ENCODE measurements around the gene TAF9B.

The TAF9B gene

GRCh38 chrX:78111140-78111931, 28.1 kb downstream of the TAF9B start:
- no peak for TF ChIP-seq CTCF (IDR thresholded peaks at IDR 0.05; ENCODE audit: low read depth, low read length)
- no peak for DNase-seq (ENCODE audit: low read depth in 2 of 2)
- H3K4me3 ChIP-seq (replicated peaks in 1 of 2; ENCODE audit: low read depth in 2 of 2, low read length in 2 of 2): no peak overlapping the region

GRCh38 chrX:78109458-78109857, 30.0 kb downstream of the TAF9B start:
- no peak for TF ChIP-seq CTCF (IDR thresholded peaks at IDR 0.05; ENCODE audit: low read depth, low read length)
- no peak for DNase-seq (ENCODE audit: low read depth in 2 of 2)
- H3K4me3 ChIP-seq (replicated peaks in 1 of 2; ENCODE audit: low read depth in 2 of 2, low read length in 2 of 2): peak overlapping the region in 1 of 2 donors; percentile 86

GRCh38 chrX:78106651-78106986, 32.8 kb downstream of the TAF9B start:
- TF ChIP-seq CTCF (IDR thresholded peaks at IDR 0.05; ENCODE audit: low read depth, low read length): no peak
- peak overlapping the region in 1 of 2 donors; percentile 86 for H3K4me3 ChIP-seq (replicated peaks in 1 of 2; ENCODE audit: low read depth in 2 of 2, low read length in 2 of 2)
- no peak for DNase-seq (ENCODE audit: low read depth in 2 of 2)

- no peak for TF ChIP-seq CTCF (IDR thresholded peaks at IDR 0.05; ENCODE audit: low read depth, low read length)
- H3K4me3 ChIP-seq (replicated peaks in 1 of 2; ENCODE audit: low read depth in 2 of 2, low read length in 2 of 2): peak overlapping the region; percentile 85 to 86
- DNase-seq (ENCODE audit: low read depth in 2 of 2): no peak
Measured at GRCh38 chrX:78105944-78106650, 33.4 kb downstream of the TAF9B start.

- no peak for TF ChIP-seq CTCF (IDR thresholded peaks at IDR 0.05; ENCODE audit: low read depth, low read length)
- peak overlapping the region; percentile 85 to 86 for H3K4me3 ChIP-seq (replicated peaks in 1 of 2; ENCODE audit: low read depth in 2 of 2, low read length in 2 of 2)
- DNase-seq (ENCODE audit: low read depth in 2 of 2): peak; percentile 64 to 70
Measured at GRCh38 chrX:78104447-78105176, 34.8 kb downstream of the TAF9B start.

GRCh38 chrX:78103623-78104446, 35.6 kb downstream of the TAF9B start, which contains the start of gene PGK1:
Gene PGK1 (plus strand): TSS chrX:78104248. CDS start chrX:78104341, 93 bp downstream.
- peak; percentile 97 to 99 for DNase-seq (ENCODE audit: low read depth in 2 of 2)
- H3K4me3 ChIP-seq (replicated peaks in 1 of 2; ENCODE audit: low read depth in 2 of 2, low read length in 2 of 2): peak within 1 kb of the TSS; percentile 85 to 86
- no peak for TF ChIP-seq CTCF (IDR thresholded peaks at IDR 0.05; ENCODE audit: low read depth, low read length)

Data from cardiac fibroblast (primary cell).